DMS114 treated with DMSO at 0.1 percent for 48 hours (cell line): ENCODE results near the gene STAB2.
"Not testable (repeated sequence)": the region's sequence is repeated elsewhere in the genome, so short reads cannot be mapped to it uniquely, and the experiment has no call there.

Source experiments
- DNase-seq: peaks from one replicate; lab custom pipeline; 2025; ENCODE audit not compliant: unreplicated experiment; lab: John Stamatoyannopoulos, UW

STAB2 gene

DNA sequence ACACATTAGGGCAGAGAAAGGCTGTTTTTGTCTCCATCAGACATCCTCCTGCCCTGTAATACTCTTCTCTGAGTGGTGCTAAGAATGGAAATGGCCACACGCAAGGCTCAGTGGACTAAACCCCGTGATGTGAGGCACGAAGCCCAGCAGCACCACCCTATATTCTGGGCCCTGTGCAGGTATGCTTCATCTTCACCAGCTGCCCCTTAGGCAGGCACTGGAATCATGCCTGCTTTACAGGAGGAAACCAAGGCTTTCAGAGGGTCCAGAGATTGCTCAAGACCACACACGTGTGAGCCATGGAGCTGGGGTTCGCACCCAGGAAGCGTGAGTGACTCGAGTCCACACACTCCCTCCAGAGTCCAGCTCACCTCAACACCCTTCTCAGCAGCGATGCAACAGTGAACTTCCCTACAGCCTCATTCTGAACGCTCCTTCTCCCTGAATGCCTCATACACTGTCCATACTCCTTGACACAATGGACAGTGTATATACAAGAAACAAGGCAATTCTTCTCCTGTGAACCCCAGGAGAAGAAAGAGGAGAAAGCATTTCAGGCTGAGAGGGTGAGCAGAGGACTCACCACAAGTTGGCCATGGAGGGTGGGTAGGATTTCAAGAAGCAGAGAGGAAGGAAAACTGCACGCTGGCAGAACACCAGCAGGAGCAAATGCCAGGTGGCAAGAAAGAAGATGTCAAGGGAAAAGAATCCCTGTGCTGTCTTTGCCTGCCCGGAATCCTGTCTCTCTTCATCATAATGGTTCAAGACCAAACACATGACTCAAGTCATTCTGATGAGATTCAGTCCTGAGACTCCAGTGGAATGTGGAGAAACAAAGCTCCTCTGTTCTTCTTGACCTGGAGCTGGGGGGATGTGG, 214.9 kb downstream of the STAB2 start:
- no peak for DNase-seq

DNA sequence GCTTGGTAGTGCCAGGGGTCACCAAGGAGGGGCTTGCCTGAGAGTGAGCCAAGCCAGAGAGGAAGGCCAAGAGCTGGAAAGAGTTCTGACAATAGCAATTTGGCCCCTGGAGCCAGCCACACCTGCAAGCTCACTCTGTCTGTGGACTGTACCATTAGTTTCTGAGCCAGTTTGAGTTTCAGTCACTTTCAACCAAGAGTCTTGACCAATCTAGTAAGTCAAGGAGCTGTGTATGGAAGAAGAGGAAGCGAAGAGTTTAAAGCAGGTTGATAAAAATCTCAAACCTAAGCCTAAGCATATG, 215.5 kb downstream of the STAB2 start:
- DNase-seq: no peak

DNA sequence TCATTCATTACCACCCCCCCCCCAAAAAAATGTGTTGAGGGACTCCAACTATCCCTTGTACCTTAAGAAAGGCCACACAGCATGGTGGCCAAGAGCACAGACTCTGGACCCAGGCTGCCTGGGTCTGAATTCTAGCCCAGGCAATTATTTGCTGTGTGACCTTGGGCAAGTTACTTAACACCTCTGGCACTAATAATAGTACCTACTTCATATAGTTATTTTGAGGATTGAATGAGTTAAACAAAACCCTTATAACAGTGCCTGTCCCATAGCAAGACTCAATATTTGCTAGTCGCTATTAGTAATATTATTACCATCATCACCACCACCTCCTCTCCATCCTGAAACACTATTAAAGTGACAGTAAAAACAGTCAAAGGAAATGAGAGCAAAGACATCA, 216.8 kb downstream of the STAB2 start:
- DNase-seq: no peak

DNA sequence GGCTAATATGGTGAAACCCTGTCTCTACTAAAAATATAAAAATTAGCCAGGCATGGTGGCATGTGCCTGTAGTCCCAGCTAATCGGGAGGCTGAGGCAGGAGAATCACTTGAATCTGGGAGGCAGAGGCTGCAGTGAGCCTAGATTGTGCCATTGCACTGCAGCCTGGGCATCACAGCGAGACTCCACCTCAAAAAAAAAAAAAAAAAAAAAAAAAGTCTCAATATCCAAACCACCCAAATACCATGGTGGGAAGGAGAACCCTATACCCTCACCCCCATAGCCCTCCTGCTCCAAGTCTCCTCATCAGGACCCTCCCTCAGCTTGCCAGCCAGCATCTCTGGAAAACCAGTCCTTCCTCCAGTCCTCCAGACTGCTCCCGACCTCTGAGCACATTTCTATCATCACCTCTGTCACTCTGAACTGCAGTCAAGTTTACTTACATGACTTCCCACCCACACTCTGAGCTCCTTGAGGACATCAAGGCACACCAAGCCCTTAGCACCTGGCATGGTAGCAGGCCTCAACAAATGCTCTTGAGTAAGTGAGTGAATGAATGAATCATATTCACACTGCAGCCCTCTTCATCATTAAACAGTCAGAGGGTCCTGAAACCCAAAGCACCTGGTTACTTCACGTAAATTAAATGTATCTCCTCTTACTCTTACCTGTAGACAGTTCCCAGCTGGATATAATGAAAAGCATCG, 218.7 kb downstream of the STAB2 start:
- no peak for DNase-seq

DNA sequence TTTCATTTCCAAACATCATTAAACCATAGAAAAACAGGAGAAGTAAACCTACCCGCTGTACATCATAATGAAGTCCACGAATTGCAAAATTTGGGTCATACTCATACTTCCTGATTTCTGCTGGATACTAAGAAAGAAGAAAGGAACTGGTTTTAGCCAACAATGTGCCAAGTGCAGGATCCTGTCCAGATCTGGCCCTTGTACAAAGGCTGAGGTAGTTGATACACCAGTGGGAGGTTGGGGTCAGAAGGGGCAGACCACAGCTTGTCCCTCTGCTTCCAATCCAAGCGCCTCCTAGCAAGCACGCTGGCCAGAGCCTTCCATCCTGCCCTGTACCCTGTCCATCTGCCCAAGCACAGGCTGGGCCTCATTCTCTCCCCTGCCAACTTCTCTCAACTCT, 219.7 kb downstream of the STAB2 start:
- DNase-seq: no peak

DNA sequence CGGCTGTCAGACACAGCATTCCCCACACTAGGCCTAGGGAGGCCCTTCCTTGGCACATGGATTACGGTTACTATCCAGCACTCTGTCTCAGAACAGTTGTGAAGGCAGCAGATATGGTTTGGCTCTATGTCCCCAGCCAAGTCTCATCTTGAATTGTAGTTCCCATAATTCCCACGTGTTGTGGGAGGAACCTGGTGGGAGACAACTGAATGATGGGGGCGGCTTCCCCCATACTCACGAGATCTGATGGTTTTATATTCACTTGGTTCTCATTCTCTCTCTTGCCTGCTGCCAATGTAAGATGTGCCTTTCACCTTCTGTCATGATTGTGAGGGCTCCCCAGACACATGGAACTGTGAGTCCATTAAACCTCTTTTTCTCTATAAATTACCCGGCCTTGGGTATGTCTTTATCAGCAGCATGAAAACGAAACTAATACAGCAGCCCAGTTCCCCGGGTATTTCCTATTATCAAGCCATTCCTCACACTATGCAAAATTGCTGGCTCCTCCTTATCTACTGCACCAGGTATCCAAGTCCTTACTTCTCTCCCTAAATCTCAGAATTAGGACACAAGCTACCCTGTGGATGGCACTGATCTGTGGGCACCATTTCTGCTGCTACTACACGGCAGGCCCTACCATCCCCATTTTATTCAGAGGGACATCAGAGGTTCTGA, 220.6 kb downstream of the STAB2 start:
- DNase-seq: no peak

DNA sequence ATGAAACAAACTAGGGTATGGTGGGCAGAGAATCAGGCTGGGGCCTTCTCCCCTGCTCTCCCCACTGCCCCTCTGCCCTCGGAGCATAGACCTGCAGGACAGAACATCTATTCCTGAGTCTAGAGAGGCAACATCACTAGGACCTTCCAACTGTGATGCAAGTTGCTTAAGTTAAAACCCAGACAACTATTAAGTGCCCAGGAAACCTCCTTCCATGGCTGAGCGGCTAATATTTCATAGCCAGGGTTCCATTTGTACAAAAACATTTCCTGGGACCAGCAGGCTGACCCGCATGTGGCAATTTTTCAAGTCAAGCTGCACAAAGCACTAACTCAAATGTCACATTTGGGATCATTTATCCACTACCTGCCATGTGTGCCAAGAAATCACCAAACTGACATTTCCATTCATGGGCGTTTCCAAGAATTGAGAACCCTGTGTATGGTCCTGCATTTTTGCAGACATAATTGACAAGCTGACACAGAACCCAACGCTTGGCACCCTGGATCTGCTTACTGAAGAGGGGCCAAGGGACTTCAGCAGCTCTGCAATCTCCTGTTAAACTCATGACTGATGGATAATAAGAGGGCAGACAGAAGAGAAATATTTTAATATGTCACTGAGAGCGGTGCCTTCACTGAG, 221.3 kb downstream of the STAB2 start:
- no peak for DNase-seq

DNA sequence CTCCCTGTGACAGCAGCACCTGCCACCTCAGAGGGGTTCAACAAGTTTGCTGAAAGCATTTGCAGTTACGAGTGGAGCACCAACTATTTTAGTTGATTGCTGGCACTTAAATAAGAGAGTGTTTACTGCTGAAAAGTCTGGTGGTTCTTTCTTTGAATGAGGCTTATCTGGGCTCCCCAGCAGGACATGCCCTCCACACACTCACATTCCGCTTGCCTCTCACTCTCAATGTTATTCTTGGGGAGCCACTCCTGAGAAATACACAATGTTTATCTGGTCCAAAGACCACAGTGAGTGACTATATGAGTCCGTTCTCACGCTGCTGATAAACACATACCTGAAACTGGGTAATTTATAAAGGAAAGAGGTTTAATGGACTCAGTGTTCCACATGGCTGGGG, 222.1 kb downstream of the STAB2 start:
- DNase-seq: no peak

DNA sequence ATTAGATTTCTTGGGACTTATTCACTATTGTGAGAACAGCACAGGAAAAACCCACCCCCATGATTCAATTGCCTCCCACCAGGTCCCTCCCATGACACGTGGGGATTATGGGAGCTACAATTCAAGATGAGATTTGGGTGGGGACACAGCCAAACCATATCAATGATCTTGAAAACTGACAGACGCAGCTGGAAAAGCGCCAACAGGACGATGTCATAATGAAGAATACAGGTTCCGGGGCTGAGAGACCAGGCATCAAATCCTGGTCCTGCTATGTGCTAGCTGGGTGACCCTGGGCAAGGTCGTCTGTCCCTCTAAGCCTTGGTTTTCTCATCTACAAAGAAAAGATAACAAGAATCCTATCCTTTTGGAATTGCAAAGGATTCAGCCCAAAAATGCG, 222.6 kb downstream of the STAB2 start:
- DNase-seq: not testable (repeated sequence)

DNA sequence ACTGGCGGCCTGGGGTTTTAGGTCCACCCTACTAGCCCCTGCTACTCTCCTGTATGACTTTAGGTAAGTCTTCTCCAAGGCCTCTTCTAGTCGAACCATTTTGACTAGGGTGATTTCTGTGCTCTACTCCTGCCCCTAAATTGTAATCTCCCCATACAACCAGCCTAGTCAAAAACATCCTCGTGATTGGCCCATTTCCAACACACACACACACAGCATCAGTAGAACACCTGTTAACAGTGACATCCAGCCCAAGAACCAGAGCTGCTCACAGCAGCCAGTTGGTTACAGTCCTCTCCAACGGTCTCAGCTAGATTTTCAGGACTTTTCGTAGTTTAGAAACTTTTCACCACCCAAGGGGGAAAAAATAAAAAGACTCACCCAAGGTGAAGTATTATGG, 223.0 kb downstream of the STAB2 start:
- DNase-seq: no peak

DNA sequence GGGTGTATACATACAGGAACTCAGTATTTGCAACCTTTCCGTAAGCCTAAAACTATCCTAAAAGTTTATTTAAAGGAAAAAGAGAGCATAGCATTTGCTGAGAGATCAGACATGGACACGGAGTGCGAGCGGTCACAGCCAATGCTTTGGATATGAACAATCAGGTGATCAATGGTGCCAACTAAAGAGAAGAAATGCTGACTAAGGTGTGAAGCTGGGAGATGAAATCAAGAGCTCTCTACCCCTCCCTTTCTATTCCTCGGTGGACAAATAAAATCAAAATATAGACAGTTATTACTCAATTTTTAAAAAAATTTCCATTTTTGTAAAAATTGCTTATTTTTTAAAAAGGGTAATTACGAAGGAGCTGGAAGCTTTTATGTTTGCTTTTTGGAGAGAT, 224.7 kb downstream of the STAB2 start:
- DNase-seq: no peak

DNA sequence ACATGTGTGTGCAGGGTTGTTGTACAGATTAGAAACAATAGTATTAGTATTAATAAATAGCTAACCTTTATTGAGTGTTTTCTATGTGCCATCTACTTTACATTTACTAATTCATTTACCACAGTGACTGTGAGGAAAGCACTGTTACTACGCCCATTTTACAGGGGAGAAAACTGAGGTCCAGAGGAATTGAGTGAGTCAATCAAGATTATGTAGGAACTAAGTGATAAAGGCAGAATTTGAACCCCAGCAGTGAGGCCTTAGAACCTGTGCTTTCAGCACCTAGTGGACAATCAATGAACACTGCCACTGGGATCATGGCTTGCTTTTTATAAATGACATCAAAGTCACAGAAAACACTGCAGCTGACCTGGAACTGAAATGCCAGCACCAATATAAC, 225.7 kb downstream of the STAB2 start:
- DNase-seq: no peak

DNA sequence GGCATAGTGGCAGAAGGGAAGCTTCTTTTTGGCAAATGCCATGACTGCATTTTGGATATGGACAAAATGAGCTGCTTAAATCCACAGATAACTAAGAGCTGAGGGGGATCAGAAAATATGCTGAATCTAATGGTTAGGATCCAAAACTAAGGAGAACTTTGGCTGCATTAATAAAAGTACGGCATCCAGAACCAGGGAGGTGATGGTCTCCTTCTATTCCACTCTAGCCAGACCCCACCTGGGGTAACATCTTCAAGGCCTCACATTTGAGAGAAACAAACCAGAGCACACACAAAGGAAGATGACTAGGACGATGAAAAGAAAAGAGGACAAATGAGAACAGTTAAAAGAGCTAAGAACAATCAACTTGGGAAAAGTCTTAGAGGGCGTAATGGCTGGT, 226.4 kb downstream of the STAB2 start:
- DNase-seq: no peak

DNA sequence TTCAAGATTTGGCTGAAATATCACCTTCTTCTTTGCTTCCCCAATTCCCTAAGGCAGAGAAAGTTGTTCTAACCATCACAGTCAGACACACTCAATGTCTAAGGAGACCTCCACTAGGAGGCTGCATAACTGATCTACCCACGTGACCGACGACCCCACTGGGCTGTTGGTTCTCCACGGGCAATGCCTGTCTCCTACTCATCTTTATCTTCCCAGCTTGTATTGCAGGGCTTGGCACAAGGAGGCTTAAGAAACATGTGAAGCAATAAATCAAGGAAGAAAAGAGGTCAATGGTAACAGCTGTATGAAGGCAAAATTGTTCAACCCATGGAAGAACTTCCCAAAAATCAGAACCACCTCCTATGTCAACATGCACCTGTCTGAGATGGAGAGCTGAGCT, 226.9 kb downstream of the STAB2 start:
- DNase-seq: no peak

DNA sequence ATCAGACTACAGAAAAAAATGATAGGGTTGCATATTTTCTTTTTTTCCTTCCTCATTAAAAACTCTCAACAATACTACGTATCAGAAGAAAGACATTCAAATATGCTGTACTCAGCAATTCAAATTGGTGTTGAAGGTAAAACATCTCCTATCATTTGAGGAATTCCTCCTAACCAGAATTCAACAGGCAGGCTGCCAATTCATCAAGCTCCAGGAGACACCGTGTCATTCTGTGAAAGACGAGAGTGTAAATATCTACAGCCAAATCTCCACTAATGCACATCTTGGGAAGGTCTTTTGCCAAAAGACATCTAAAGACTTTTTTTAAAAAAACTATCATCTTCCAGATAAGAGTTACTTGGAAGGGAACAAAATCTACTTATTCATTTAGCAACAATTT, 227.4 kb downstream of the STAB2 start:
- no peak for DNase-seq
